Stomach (tissue), 4 donors: ENCODE data around the gene OSBPL2.

ENCODE experiments used
- EP300 ChIP-seq: sonication (generic); formaldehyde crosslinking; IDR thresholded peaks from one replicate; pipeline ENCODE4 v1.6.1; 2017; ENCODE audit warnings: antibody characterized with exemption
- POLR2A ChIP-seq, 4 donors: fragments of 450-650 bp; IDR thresholded peaks; one replicate each; pipeline ENCODE4 v1.6.1; 2016; ENCODE audit warnings: antibody characterized with exemption in 4 of 4, control low read depth in 2 of 4, mild to moderate bottlenecking in 1 of 4, moderate library complexity in 1 of 4
- POLR2AphosphoS5 ChIP-seq, 3 donors: sonication (generic); formaldehyde crosslinking; IDR thresholded peaks; one replicate each; pipeline ENCODE4 v1.6.1; 2016; ENCODE audit warnings: antibody characterized with exemption in 3 of 3
- TF ChIP-seq, protein P1 (sequence below), 7 experiments: fragments of 450-650 bp in 4 of 7; fragments of 200-600 bp in 3 of 7; sonication (generic) in 3 of 7; IDR thresholded peaks; one replicate each; pipeline ENCODE4 v1.5.1; 2016 to 2019; ENCODE audit warnings: antibody characterized with exemption in 7 of 7, control low read depth in 2 of 7, mild to moderate bottlenecking in 1 of 7

DNA sequence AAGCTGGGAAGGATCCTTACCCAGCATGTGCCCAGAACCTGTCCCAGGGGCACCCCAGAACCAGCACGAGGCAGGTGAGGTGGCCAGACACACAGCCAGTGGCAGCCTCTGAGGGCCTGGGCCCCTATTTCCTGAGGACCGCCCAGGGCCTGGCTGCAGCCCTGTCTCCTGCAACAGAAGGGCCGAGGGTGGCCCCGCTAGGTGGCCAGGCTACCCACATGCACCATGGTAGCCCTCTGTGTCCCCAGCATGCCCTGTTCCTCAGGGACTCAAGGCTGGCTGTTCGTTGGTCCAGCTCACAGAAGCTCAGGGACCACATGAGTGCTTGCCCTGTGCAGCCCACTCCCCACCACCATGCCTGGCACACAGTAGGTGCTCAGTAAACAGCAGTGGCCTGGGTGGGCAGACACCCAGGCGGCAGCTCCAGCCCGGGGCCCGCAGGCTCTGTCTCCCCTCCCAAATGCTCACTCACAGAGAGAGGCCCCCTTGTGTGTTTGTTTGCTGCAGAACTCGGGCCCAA, 26.5 kb upstream of the OSBPL2 start:
- TF ChIP-seq EP300 (no peak), POLR2A (IDR thresholded peaks at IDR 0.05) (no peak), POLR2AphosphoS5 (IDR thresholded peaks at IDR 0.05) (no peak)
- TF ChIP-seq, protein P1, sequence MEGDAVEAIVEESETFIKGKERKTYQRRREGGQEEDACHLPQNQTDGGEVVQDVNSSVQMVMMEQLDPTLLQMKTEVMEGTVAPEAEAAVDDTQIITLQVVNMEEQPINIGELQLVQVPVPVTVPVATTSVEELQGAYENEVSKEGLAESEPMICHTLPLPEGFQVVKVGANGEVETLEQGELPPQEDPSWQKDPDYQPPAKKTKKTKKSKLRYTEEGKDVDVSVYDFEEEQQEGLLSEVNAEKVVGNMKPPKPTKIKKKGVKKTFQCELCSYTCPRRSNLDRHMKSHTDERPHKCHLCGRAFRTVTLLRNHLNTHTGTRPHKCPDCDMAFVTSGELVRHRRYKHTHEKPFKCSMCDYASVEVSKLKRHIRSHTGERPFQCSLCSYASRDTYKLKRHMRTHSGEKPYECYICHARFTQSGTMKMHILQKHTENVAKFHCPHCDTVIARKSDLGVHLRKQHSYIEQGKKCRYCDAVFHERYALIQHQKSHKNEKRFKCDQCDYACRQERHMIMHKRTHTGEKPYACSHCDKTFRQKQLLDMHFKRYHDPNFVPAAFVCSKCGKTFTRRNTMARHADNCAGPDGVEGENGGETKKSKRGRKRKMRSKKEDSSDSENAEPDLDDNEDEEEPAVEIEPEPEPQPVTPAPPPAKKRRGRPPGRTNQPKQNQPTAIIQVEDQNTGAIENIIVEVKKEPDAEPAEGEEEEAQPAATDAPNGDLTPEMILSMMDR (IDR thresholded peaks at IDR 0.05): no peak
